OCI-LY1 (cell line): ENCODE measurements around the gene CCL14.

Source experiments
- CTCF ChIP-seq: fragments of 200-600 bp; sonication (generic), shearing (Covaris generic); IDR thresholded peaks from 2 replicates; pipeline ENCODE4 v1.5.1; 2017; ENCODE audit warnings: mild to moderate bottlenecking, antibody characterized with exemption, low read length, moderate library complexity, mixed read lengths
- EZH2 ChIP-seq: fragments of 200-600 bp; sonication (generic), shearing (Covaris generic); IDR thresholded peaks from 2 replicates; pipeline ENCODE4 v1.8.0; 2017; ENCODE audit warnings: borderline replicate concordance, mixed run types, mild to moderate bottlenecking, antibody characterized with exemption, low read length, moderate library complexity, mixed read lengths

- no peak for TF ChIP-seq CTCF
- TF ChIP-seq EZH2 = no peak
Measured at GRCh38 chr17:35949401-35949800, 37.1 kb downstream of the CCL14 start.
